Neutrophil (primary cell): ENCODE results near the gene MRPS34.

Experiments used
- H3K27ac ChIP-seq: fragments of 200-600 bp; sonication (generic); 2 replicates; pipeline ENCODE4 v1.5.1; 2016; ENCODE audit warnings: mild to moderate bottlenecking, moderate library complexity
- H3K27me3 ChIP-seq: fragments of 200-600 bp; sonication (generic); 2 replicates; pipeline ENCODE4 v1.6.0; 2016; ENCODE audit warnings: mild to moderate bottlenecking
- H3K36me3 ChIP-seq: fragments of 200-600 bp; sonication (generic); 2 replicates; pipeline ENCODE4 v1.5.1; 2017
- H3K4me1 ChIP-seq, 2 experiments: fragments of 200-600 bp in 1 of 2; sonication (generic) in 1 of 2; 1 replicate in 1 of 2; 2 replicates in 1 of 2; pipeline versions ENCODE4 v1.5.1 to v1.6.1; 2013 to 2016; ENCODE audit warnings: low read depth in 1 of 2, low read length in 1 of 2, mild to moderate bottlenecking in 1 of 2, moderate library complexity in 1 of 2; ENCODE audit not compliant: control insufficient read depth in 1 of 2, insufficient read depth in 1 of 2
- H3K4me3 ChIP-seq, 2 experiments: fragments of 200-600 bp in 1 of 2; sonication (generic) in 1 of 2; 1 replicate in 1 of 2; 2 replicates in 1 of 2; pipeline ENCODE4 v1.5.1; 2013 to 2016; ENCODE audit warnings: low read depth in 1 of 2, low read length in 1 of 2, mild to moderate bottlenecking in 1 of 2, moderate library complexity in 1 of 2
- H3K9me3 ChIP-seq: fragments of 200-600 bp; sonication (generic); 2 replicates; pipeline ENCODE4 v1.5.1; 2016
- TF ChIP-seq, protein P1 (sequence below): fragments of 200-600 bp; sonication (generic); IDR thresholded peaks from 2 replicates; pipeline ENCODE4 v1.5.1; 2016; ENCODE audit warnings: antibody characterized with exemption

Gene MRPS34

DNA sequence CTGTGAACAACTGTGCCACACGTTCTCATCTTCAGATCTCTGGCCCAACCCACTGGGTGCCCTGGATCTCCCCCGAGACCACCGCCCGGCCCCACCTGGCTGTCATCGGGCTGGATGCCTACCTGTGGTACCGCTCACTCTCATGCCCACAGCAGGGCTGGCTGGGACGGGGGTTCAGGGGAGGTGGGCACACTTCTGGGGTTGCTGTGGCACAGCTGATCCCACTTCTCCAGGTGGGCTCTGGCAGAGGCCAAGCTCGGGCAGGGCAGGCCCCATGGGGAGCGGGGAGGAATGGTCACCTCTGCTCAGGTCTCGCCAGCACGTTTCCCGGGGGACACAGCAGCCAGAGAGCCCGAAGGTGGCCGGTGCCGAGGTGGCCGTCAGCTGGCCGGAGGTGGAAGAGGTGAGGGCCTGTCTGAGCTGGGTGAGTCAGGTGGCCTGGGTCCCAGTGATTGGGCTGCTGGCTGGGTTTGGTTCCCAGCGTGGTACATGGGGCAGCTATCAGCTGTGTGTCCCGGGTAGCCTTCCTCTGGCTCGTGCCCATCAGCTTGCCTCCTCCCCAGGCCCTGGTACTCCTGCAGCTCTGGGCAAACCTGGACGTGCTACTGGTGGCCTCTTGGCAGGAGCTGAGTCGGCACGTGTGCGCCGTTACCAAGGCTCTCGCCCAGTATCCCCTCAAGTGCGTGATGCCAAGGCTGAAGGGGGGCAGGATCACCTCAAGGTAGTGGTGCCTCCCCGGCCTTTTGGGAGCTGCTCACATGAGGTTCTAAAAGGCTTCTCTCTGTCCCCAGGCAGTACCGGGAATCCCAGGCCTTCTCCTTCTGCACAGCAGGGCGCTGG lies 2.3 kb upstream of the MRPS34 start:
- peaks cover 7% of the 10 kb centered on the region for H3K27me3 ChIP-seq
- peaks cover 34 to 48% of the 10 kb centered on the region in 2 experiments for H3K4me1 ChIP-seq
- H3K9me3 ChIP-seq: no peaks in the 10 kb centered on the region
- peaks cover 53% of the 10 kb centered on the region for H3K36me3 ChIP-seq
- no peak overlapping the region for H3K4me3 ChIP-seq
- TF ChIP-seq, protein P1, sequence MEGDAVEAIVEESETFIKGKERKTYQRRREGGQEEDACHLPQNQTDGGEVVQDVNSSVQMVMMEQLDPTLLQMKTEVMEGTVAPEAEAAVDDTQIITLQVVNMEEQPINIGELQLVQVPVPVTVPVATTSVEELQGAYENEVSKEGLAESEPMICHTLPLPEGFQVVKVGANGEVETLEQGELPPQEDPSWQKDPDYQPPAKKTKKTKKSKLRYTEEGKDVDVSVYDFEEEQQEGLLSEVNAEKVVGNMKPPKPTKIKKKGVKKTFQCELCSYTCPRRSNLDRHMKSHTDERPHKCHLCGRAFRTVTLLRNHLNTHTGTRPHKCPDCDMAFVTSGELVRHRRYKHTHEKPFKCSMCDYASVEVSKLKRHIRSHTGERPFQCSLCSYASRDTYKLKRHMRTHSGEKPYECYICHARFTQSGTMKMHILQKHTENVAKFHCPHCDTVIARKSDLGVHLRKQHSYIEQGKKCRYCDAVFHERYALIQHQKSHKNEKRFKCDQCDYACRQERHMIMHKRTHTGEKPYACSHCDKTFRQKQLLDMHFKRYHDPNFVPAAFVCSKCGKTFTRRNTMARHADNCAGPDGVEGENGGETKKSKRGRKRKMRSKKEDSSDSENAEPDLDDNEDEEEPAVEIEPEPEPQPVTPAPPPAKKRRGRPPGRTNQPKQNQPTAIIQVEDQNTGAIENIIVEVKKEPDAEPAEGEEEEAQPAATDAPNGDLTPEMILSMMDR: no peak
- H3K27ac ChIP-seq: peak overlapping the region; percentile 95

DNA sequence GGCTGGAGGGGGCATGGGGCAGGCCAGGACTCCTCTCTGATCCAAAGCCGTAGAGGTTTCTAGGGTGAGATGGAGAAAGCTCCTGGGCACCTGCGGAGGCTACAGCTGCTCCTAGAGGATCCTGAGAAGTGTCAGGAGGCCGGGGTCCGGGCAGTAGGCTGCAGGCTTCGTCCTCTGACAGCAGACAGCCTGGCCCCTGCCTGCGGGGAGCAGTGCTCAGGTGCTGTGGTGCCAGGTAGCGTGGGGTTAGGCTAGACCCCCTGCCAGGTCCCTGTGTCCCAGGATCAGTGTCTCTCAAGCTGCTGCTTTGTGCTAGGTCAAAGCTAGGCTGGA lies 1.5 kb upstream of the MRPS34 start:
- TF ChIP-seq, protein P1: no peak
- peaks cover 8% of the 10 kb centered on the region for H3K27me3 ChIP-seq
- H3K27ac ChIP-seq: peak overlapping the region; percentile 95
- H3K4me3 ChIP-seq: peak overlapping the region; percentile 89 to 100
- peaks cover 35 to 51% of the 10 kb centered on the region in 2 experiments for H3K4me1 ChIP-seq
- peaks cover 48% of the 10 kb centered on the region for H3K36me3 ChIP-seq
- no peaks in the 10 kb centered on the region for H3K9me3 ChIP-seq

DNA sequence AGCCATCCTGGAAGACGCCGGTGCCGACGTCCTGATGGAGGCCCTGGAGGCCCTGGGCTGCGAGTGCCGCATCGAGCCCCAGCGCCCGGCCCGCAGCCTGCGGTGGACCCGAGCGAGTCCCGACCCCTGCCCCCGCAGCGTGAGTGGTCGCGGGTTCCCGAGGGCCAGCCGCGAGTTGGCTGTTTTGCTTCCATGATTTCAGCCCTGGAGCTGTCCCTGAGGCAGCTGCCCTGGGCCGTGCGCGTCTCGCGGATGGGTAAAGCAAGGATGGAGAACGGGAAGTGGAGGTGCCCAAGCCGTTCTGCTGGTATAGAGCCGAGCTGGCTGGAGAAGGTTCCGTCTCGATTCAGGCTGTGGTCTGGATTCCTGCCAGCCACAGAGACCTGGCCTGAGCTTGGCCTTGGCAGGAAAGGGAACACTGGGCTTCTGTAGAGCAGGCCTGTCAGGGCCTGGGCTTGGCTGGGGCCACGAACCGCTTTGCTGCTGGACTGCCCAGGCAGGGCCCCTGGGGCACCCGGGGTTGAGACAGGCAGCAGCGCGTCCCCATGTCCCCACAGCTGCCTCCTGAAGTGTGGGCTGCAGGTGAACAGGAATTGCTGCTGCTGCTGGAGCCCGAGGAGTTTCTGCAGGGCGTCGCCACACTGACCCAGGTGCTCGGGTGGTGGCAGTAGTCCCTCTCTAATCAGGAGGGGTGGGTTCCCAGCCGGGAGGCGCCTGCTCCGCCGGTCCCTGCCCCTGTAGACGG lies 941 bp upstream of the MRPS34 start:
- TF ChIP-seq, protein P1: no peak
- peak overlapping the region; percentile 89 to 100 for H3K4me3 ChIP-seq
- peaks cover 8% of the 10 kb centered on the region for H3K27me3 ChIP-seq
- no peaks in the 10 kb centered on the region for H3K9me3 ChIP-seq
- H3K36me3 ChIP-seq: peaks cover 48% of the 10 kb centered on the region
- H3K4me1 ChIP-seq: peaks cover 35 to 51% of the 10 kb centered on the region in 2 experiments
- H3K27ac ChIP-seq: peak overlapping the region; percentile 95

DNA sequence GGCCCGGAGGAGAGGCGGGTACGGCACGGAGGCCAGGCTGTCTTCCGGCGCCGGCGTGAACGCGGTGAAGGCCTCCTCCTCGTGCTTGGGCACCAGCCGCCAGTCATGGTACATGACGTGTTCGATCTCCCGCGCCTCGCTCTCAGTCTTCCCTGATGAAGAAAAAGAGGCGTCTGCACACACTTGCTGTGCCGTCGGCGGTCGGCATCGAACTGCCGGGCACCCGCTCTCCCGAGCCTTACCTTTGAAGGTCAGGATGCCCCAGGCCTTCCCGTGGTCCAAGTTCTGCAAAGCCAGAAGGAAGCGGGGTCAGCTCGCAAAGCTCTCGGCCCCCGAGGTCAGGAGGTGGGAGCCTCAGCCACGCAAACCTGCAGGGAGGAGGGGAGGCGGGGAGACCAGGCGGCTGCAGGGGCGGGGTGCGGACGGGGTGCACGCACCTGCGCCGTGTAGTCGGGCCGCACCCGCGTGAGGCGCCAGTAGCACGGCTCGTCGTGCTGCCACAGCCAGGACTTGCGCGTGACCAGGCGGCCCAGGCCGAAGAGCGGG lies 499 bp downstream of the MRPS34 start, which contains the start of gene EME2:
EME2 (plus strand) TSS at position 449 of the 546 bp plus-strand sequence. CDS start 418 bp downstream, outside the sequence.
- Histone ChIP-seq H3K4me3 (peak within 1 kb of the TSS; percentile 89 to 100), H3K4me1 (peaks cover 35 to 51% of the 10 kb centered on the region in 2 experiments)
- TF ChIP-seq, protein P1: no peak

DNA sequence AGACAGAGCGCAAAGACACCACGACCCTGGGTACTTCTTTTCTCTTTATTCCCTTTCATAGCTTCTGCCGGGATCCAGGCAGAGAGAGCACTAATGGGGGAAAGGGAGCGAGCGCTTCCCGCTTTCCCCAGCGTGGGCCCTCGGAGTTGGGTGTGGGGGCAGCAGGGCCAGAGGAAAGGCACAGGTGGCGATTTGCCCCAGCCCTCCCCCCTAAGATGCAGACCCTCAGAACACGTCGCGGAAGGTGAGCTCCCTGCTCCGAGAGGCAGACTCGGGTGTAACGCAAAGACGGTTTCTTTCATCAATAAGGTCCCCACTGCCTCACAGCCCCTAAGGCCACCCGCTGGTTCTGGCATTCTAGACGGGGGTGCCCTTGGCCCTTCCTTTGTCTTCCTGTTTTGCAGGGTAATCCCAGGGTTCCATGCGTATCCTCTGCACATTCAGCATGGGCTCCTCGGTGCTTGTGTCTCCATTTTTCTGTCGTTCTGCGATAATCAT lies 1.0 kb downstream of the MRPS34 start:
- Histone ChIP-seq H3K9me3 (no peaks in the 10 kb centered on the region), H3K27me3 (peaks cover 8% of the 10 kb centered on the region), H3K27ac (peak overlapping the region; percentile 95), H3K4me1 (peaks cover 35 to 51% of the 10 kb centered on the region in 2 experiments), H3K4me3 (peak overlapping the region; percentile 89 to 100), H3K36me3 (peaks cover 48% of the 10 kb centered on the region)
- TF ChIP-seq, protein P1: no peak

More for the DNA sequence above, 499 bp downstream of the MRPS34 start, which contains the start of gene EME2:
- Histone ChIP-seq H3K27ac (peak within 1 kb of the TSS; percentile 95), H3K36me3 (peaks cover 48% of the 10 kb centered on the region), H3K27me3 (peaks cover 8% of the 10 kb centered on the region), H3K9me3 (no peaks in the 10 kb centered on the region)
